Ovary (tissue), 3 donors: ENCODE data around the gene SURF1.

Experiments
- CTCF ChIP-seq, 3 donors: fragments of 450-650 bp in 2 of 3; fragments of 200-600 bp in 1 of 3; IDR thresholded peaks; one replicate each; pipeline versions ENCODE4 v1.5.1 to v1.8.0; 2016 to 2022; ENCODE audit warnings: antibody characterized with exemption in 3 of 3, mild to moderate bottlenecking in 1 of 3
- EP300 ChIP-seq: sonication (generic); formaldehyde crosslinking; IDR thresholded peaks from one replicate; pipeline ENCODE4 v1.6.1; 2017; ENCODE audit warnings: antibody characterized with exemption
- POLR2A ChIP-seq: fragments of 450-650 bp; IDR thresholded peaks from one replicate; pipeline ENCODE4 v1.6.1; 2017; ENCODE audit warnings: antibody characterized with exemption, mild to moderate bottlenecking, moderate library complexity
- donor health status: DM: no; HTN: no; CAD: no.

DNA sequence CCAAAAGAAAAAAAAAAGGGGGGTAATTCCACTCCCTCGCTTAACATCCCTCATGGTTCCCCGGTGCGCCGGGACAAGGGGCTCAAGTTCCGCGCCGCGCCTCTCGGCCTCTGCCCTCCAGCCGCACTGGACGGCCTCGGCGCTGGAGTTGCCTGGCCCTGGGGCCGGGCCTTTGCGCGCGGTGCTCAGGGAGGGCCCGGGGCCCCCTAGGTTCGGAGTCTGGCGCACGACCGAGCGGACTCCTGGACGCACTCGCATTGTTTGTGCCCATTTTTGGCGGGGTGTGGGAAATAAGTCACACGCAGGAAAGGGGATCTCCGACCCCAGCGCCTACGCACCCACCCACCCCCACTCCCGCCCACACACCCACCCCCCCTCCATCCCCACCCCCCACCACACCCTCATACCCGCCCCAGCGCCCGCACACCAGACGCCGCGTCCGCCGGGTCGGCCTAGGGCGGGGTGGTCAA is 8.7 kb downstream of the SURF1 start:
- TF ChIP-seq POLR2A (no peak), CTCF (IDR thresholded peaks at IDR 0.05) (no peak), EP300 (no peak)
